ENCODE data around the gene FAM222A. TPM values are rescaled to one million over a fixed set of nuclear protein-coding genes. Genes with fewer than 3 reads are reported as not detected.

FAM222A gene
- total and polyA plus RNA-seq, 2 of the 4 experiments (the other 2 are of a cell fraction), result under 0.01 to 0.32 TPM

GRCh38 chr12:109683316-109683715, 30.3 kb upstream of the FAM222A start:
- no peak overlapping the region for H3K9ac ChIP-seq (ENCODE audit: low read depth, low read length)
- no peak overlapping the region for H2BK20ac ChIP-seq (ENCODE audit: low read depth, low read length)
- no peaks in the 10 kb centered on the region for H4K20me1 ChIP-seq (ENCODE audit: insufficient read depth, low read length)
- BruUV-seq (replicated peaks), result no TSS peak
- H3K36me3 ChIP-seq (ENCODE audit: control insufficient read depth, insufficient read depth, low read length), result no peaks in the 10 kb centered on the region
- H2AK5ac ChIP-seq (ENCODE audit: low read depth, low read length), result no peak overlapping the region
- H2AK9ac ChIP-seq (replicated peaks; ENCODE audit: low read depth, low read length, poor library complexity), result no peak overlapping the region
- H3K4ac ChIP-seq (ENCODE audit: low read depth, low read length), result no peak overlapping the region
- no peak overlapping the region for H3K27ac ChIP-seq (ENCODE audit: insufficient read depth, low read length)
- no peak overlapping the region for H4K8ac ChIP-seq (ENCODE audit: low read depth in 2 of 2, low read length in 2 of 2)
- H3K9me1 ChIP-seq (ENCODE audit: insufficient read depth, low read length), result no peaks in the 10 kb centered on the region
- H2BK5ac ChIP-seq (ENCODE audit: low read depth, low read length, poor library complexity, severe bottlenecking), result no peak overlapping the region
- no peak overlapping the region for H3K4me3 ChIP-seq (ENCODE audit: insufficient read depth, low read depth, low read length)
- no peak overlapping the region for H3K14ac ChIP-seq (replicated peaks; ENCODE audit: low read depth, low read length)
- dilution Hi-C loops (cut with HindIII; ENCODE audit: low sequenced_read_pairs, unreplicated experiment), result no loop called here
- no peak overlapping the region for H4K91ac ChIP-seq (ENCODE audit: insufficient read depth, low read depth, low read length)
- no peaks in the 10 kb centered on the region for H3K79me1 ChIP-seq (ENCODE audit: low read depth in 1 of 2, low read length in 2 of 2)
- H4K5ac ChIP-seq (ENCODE audit: low read depth, low read length), result no peak overlapping the region
- ChIA-PET CTCF (no interaction called here), POLR2A (ENCODE audit: unreplicated experiment) (no interaction called here)
- no peak overlapping the region for H3K4me2 ChIP-seq (ENCODE audit: low read depth, low read length)
- TF ChIP-seq FOS (IDR thresholded peaks at IDR 0.05; ENCODE audit: low read depth, low read length) (no peak), SMC3 (IDR thresholded peaks at IDR 0.05; ENCODE audit: low read depth, low read length) (no peak), BHLHE40 (IDR thresholded peaks at IDR 0.05; ENCODE audit: low read depth, low read length) (no peak)
- no peak overlapping the region for H2BK15ac ChIP-seq (ENCODE audit: low read depth, low read length)
- DNase-seq (no peak), ATAC-seq (ENCODE audit: low read depth) (no peak)
- H3K56ac ChIP-seq (ENCODE audit: extremely low read depth, insufficient read depth, low read length), result no peak overlapping the region
- H3K27me3 ChIP-seq (ENCODE audit: control insufficient read depth, insufficient read depth, low read length), result peaks cover 16% of the 10 kb centered on the region
- intact Hi-C loops (cut with micrococcal nuclease), result no loop called here
- no peaks in the 10 kb centered on the region for H3K4me1 ChIP-seq (ENCODE audit: control insufficient read depth, insufficient read depth, low read length)
- H2BK120ac ChIP-seq (ENCODE audit: low read depth, low read length), result no peak overlapping the region
- no peak overlapping the region for H3K23ac ChIP-seq (ENCODE audit: low read depth, low read length)
- no peak overlapping the region for H3K18ac ChIP-seq (ENCODE audit: low read depth, low read length)
- H2AFZ ChIP-seq (replicated peaks; ENCODE audit: low read length, poor library complexity), result no peak overlapping the region
- no peaks in the 10 kb centered on the region for H3K9me3 ChIP-seq (ENCODE audit: control insufficient read depth, insufficient read depth, low read length)
- in situ Hi-C loops (cut with MboI; ENCODE audit: low sequenced_read_pairs), result no loop called here
